Measurements from ENCODE around the gene UST.

Gene UST

GRCh38 chr6:148791372-148791771 lies 44.5 kb downstream of the UST start:
- peaks cover 9% of the 10 kb centered on the region for H3K9me3 ChIP-seq (ENCODE audit: control insufficient read depth, low read depth, low read length)
- no peaks in the 10 kb centered on the region for H3K36me3 ChIP-seq (ENCODE audit: control insufficient read depth, low read depth, low read length)
- H3K4me1 ChIP-seq (ENCODE audit: control insufficient read depth, low read depth, low read length): peaks cover 4% of the 10 kb centered on the region
- no peaks in the 10 kb centered on the region for H3K27me3 ChIP-seq (ENCODE audit: control insufficient read depth, insufficient read depth, low read length)
- no peak overlapping the region for H3K27ac ChIP-seq (ENCODE audit: low read length)
- H3K4me3 ChIP-seq (ENCODE audit: low read length): no peak overlapping the region
- no peak overlapping the region for H3K9ac ChIP-seq (ENCODE audit: low read length)

GRCh38 chr6:148793721-148794120 lies 46.9 kb downstream of the UST start:
- H3K27me3 ChIP-seq (ENCODE audit: control insufficient read depth, insufficient read depth, low read length): no peaks in the 10 kb centered on the region
- H3K4me1 ChIP-seq (ENCODE audit: control insufficient read depth, low read depth, low read length): peaks cover 4% of the 10 kb centered on the region
- no peak overlapping the region for H3K27ac ChIP-seq (ENCODE audit: low read length)
- H3K9me3 ChIP-seq (ENCODE audit: control insufficient read depth, low read depth, low read length): peaks cover 9% of the 10 kb centered on the region
- H3K9ac ChIP-seq (ENCODE audit: low read length): no peak overlapping the region
- no peak overlapping the region for H3K4me3 ChIP-seq (ENCODE audit: low read length)
- no peaks in the 10 kb centered on the region for H3K36me3 ChIP-seq (ENCODE audit: control insufficient read depth, low read depth, low read length)

- Histone ChIP-seq H3K9me3 (ENCODE audit: control insufficient read depth, low read depth, low read length) (peaks cover 9% of the 10 kb centered on the region), H3K4me3 (ENCODE audit: low read length) (no peak overlapping the region), H3K36me3 (ENCODE audit: control insufficient read depth, low read depth, low read length) (no peaks in the 10 kb centered on the region), H3K27ac (ENCODE audit: low read length) (no peak overlapping the region), H3K9ac (ENCODE audit: low read length) (no peak overlapping the region), H3K27me3 (ENCODE audit: control insufficient read depth, insufficient read depth, low read length) (no peaks in the 10 kb centered on the region), H3K4me1 (ENCODE audit: control insufficient read depth, low read depth, low read length) (peaks cover 4% of the 10 kb centered on the region)
These were observed 48.0 kb downstream of the UST start for GRCh38 chr6:148794797-148795196.

GRCh38 chr6:148795563-148795962 lies 48.7 kb downstream of the UST start:
- no peaks in the 10 kb centered on the region for H3K36me3 ChIP-seq (ENCODE audit: control insufficient read depth, low read depth, low read length)
- peaks cover 9% of the 10 kb centered on the region for H3K9me3 ChIP-seq (ENCODE audit: control insufficient read depth, low read depth, low read length)
- no peak overlapping the region for H3K27ac ChIP-seq (ENCODE audit: low read length)
- no peak overlapping the region for H3K9ac ChIP-seq (ENCODE audit: low read length)
- H3K4me1 ChIP-seq (ENCODE audit: control insufficient read depth, low read depth, low read length): peaks cover 4% of the 10 kb centered on the region
- H3K4me3 ChIP-seq (ENCODE audit: low read length): no peak overlapping the region
- no peaks in the 10 kb centered on the region for H3K27me3 ChIP-seq (ENCODE audit: control insufficient read depth, insufficient read depth, low read length)

GRCh38 chr6:148799647-148800046 lies 52.8 kb downstream of the UST start:
- Histone ChIP-seq H3K27ac (ENCODE audit: low read length) (no peak overlapping the region), H3K4me1 (ENCODE audit: control insufficient read depth, low read depth, low read length) (peaks cover 13% of the 10 kb centered on the region), H3K27me3 (ENCODE audit: control insufficient read depth, insufficient read depth, low read length) (no peaks in the 10 kb centered on the region), H3K4me3 (ENCODE audit: low read length) (no peak overlapping the region), H3K9ac (ENCODE audit: low read length) (no peak overlapping the region), H3K36me3 (ENCODE audit: control insufficient read depth, low read depth, low read length) (no peaks in the 10 kb centered on the region), H3K9me3 (ENCODE audit: control insufficient read depth, low read depth, low read length) (no peaks in the 10 kb centered on the region)

GRCh38 chr6:148800536-148800935 lies 53.7 kb downstream of the UST start:
- H3K27ac ChIP-seq (ENCODE audit: low read length): no peak overlapping the region
- H3K27me3 ChIP-seq (ENCODE audit: control insufficient read depth, insufficient read depth, low read length): no peaks in the 10 kb centered on the region
- no peaks in the 10 kb centered on the region for H3K9me3 ChIP-seq (ENCODE audit: control insufficient read depth, low read depth, low read length)
- H3K9ac ChIP-seq (ENCODE audit: low read length): no peak overlapping the region
- H3K4me1 ChIP-seq (ENCODE audit: control insufficient read depth, low read depth, low read length): peaks cover 17% of the 10 kb centered on the region
- H3K36me3 ChIP-seq (ENCODE audit: control insufficient read depth, low read depth, low read length): no peaks in the 10 kb centered on the region
- no peak overlapping the region for H3K4me3 ChIP-seq (ENCODE audit: low read length)

GRCh38 chr6:148803979-148804378 lies 57.1 kb downstream of the UST start:
- Histone ChIP-seq H3K4me3 (ENCODE audit: low read length) (no peak overlapping the region), H3K27ac (ENCODE audit: low read length) (no peak overlapping the region), H3K4me1 (ENCODE audit: control insufficient read depth, low read depth, low read length) (peaks cover 21% of the 10 kb centered on the region), H3K9ac (ENCODE audit: low read length) (no peak overlapping the region), H3K36me3 (ENCODE audit: control insufficient read depth, low read depth, low read length) (peaks cover 6% of the 10 kb centered on the region), H3K9me3 (ENCODE audit: control insufficient read depth, low read depth, low read length) (no peaks in the 10 kb centered on the region), H3K27me3 (ENCODE audit: control insufficient read depth, insufficient read depth, low read length) (no peaks in the 10 kb centered on the region)

GRCh38 chr6:148805777-148806176 lies 58.9 kb downstream of the UST start:
- peaks cover 21% of the 10 kb centered on the region for H3K4me1 ChIP-seq (ENCODE audit: control insufficient read depth, low read depth, low read length)
- no peaks in the 10 kb centered on the region for H3K27me3 ChIP-seq (ENCODE audit: control insufficient read depth, insufficient read depth, low read length)
- H3K9me3 ChIP-seq (ENCODE audit: control insufficient read depth, low read depth, low read length): no peaks in the 10 kb centered on the region

GRCh38 chr6:148807784-148808183 lies 61.0 kb downstream of the UST start:
- H3K27ac ChIP-seq (ENCODE audit: low read length): no peak overlapping the region
- H3K4me3 ChIP-seq (ENCODE audit: low read length): no peak overlapping the region
- H3K4me1 ChIP-seq (ENCODE audit: control insufficient read depth, low read depth, low read length): peaks cover 21% of the 10 kb centered on the region
- no peak overlapping the region for H3K9ac ChIP-seq (ENCODE audit: low read length)
- peaks cover 6% of the 10 kb centered on the region for H3K36me3 ChIP-seq (ENCODE audit: control insufficient read depth, low read depth, low read length)
- no peaks in the 10 kb centered on the region for H3K27me3 ChIP-seq (ENCODE audit: control insufficient read depth, insufficient read depth, low read length)
- H3K9me3 ChIP-seq (ENCODE audit: control insufficient read depth, low read depth, low read length): no peaks in the 10 kb centered on the region

More at GRCh38 chr6:148805777-148806176, 58.9 kb downstream of the UST start:
- H3K4me3 ChIP-seq (ENCODE audit: low read length): no peak overlapping the region
- H3K36me3 ChIP-seq (ENCODE audit: control insufficient read depth, low read depth, low read length): peaks cover 6% of the 10 kb centered on the region
- no peak overlapping the region for H3K27ac ChIP-seq (ENCODE audit: low read length)
- H3K9ac ChIP-seq (ENCODE audit: low read length): no peak overlapping the region

GRCh38 chr6:148808786-148809304 lies 62.0 kb downstream of the UST start:
- Histone ChIP-seq H3K27ac (ENCODE audit: low read length) (no peak overlapping the region), H3K9ac (ENCODE audit: low read length) (no peak overlapping the region), H3K36me3 (ENCODE audit: control insufficient read depth, low read depth, low read length) (peaks cover 6% of the 10 kb centered on the region), H3K4me1 (ENCODE audit: control insufficient read depth, low read depth, low read length) (peaks cover 16% of the 10 kb centered on the region), H3K4me3 (ENCODE audit: low read length) (no peak overlapping the region), H3K27me3 (ENCODE audit: control insufficient read depth, insufficient read depth, low read length) (no peaks in the 10 kb centered on the region), H3K9me3 (ENCODE audit: control insufficient read depth, low read depth, low read length) (no peaks in the 10 kb centered on the region)

- H3K4me3 ChIP-seq (ENCODE audit: low read length): no peak overlapping the region
- H3K27ac ChIP-seq (ENCODE audit: low read length): no peak overlapping the region
- H3K9ac ChIP-seq (ENCODE audit: low read length): no peak overlapping the region
- H3K36me3 ChIP-seq (ENCODE audit: control insufficient read depth, low read depth, low read length): peaks cover 6% of the 10 kb centered on the region
- peaks cover 9% of the 10 kb centered on the region for H3K4me1 ChIP-seq (ENCODE audit: control insufficient read depth, low read depth, low read length)
- peaks cover 8% of the 10 kb centered on the region for H3K9me3 ChIP-seq (ENCODE audit: control insufficient read depth, low read depth, low read length)
- no peaks in the 10 kb centered on the region for H3K27me3 ChIP-seq (ENCODE audit: control insufficient read depth, insufficient read depth, low read length)
These were observed 64.6 kb downstream of the UST start for GRCh38 chr6:148811459-148811858.

GRCh38 chr6:148814082-148814790 lies 67.4 kb downstream of the UST start:
- Histone ChIP-seq H3K36me3 (ENCODE audit: control insufficient read depth, low read depth, low read length) (no peaks in the 10 kb centered on the region), H3K27me3 (ENCODE audit: control insufficient read depth, insufficient read depth, low read length) (no peaks in the 10 kb centered on the region), H3K27ac (ENCODE audit: low read length) (no peak overlapping the region), H3K9ac (ENCODE audit: low read length) (no peak overlapping the region), H3K4me3 (ENCODE audit: low read length) (no peak overlapping the region), H3K9me3 (ENCODE audit: control insufficient read depth, low read depth, low read length) (peaks cover 8% of the 10 kb centered on the region), H3K4me1 (ENCODE audit: control insufficient read depth, low read depth, low read length) (peaks cover 37% of the 10 kb centered on the region)

Data from iPS-18a (cell line).